GM06990 (cell line): ENCODE measurements around the gene PDLIM4.

Experiments
- DNase-seq: peaks from one replicate; pipeline ENCODE4 v3.0.0-alpha.2; 2011; ENCODE audit not compliant: insufficient read length; ENCODE audit errors: extremely low read depth
- H3K27me3 ChIP-seq: replicated peaks from 2 replicates; pipeline ENCODE4 v1.6.0; 2011; ENCODE audit warnings: low read length; ENCODE audit not compliant: control insufficient read depth, insufficient read depth
- H3K36me3 ChIP-seq: 2 replicates; pipeline ENCODE4 v1.5.1; 2011; ENCODE audit warnings: low read length; ENCODE audit not compliant: control insufficient read depth, insufficient read depth
- H3K4me3 ChIP-seq: replicated peaks from 2 replicates; pipeline ENCODE4 v1.5.1; 2011; ENCODE audit warnings: low read depth, mild to moderate bottlenecking, control low read depth, low read length
- CTCF ChIP-seq: IDR thresholded peaks from 2 replicates; pipeline ENCODE4 v1.5.1; 2011; ENCODE audit warnings: low read length, control low read depth, mild to moderate bottlenecking, inconsistent platforms; ENCODE audit not compliant: insufficient read depth, poor library complexity, severe bottlenecking

PDLIM4 gene

GRCh38 chr5:132303589-132303988 is 46.1 kb downstream of the PDLIM4 start:
- Histone ChIP-seq H3K4me3 (no peak overlapping the region), H3K27me3 (no peaks in the 10 kb centered on the region; the same call in none of the 2 replicates), H3K36me3 (no peaks in the 10 kb centered on the region)
- no peak for DNase-seq
- TF ChIP-seq CTCF, result no peak

- TF ChIP-seq CTCF, result no peak
- H3K27me3 ChIP-seq, result no peaks in the 10 kb centered on the region; the same call in 1 of the 2 replicates
- DNase-seq, result no peak
- H3K36me3 ChIP-seq, result no peaks in the 10 kb centered on the region
- no peak overlapping the region for H3K4me3 ChIP-seq
Observed at GRCh38 chr5:132305420-132305819, 47.9 kb downstream of the PDLIM4 start.

- Histone ChIP-seq H3K36me3 (no peaks in the 10 kb centered on the region), H3K27me3 (no peaks in the 10 kb centered on the region)
Observed at GRCh38 chr5:132308701-132309100, 51.2 kb downstream of the PDLIM4 start.

GRCh38 chr5:132309679-132310078 is 52.2 kb downstream of the PDLIM4 start:
- no peak for DNase-seq
- no peaks in the 10 kb centered on the region for H3K36me3 ChIP-seq
- no peak for TF ChIP-seq CTCF
- no peaks in the 10 kb centered on the region for H3K27me3 ChIP-seq
- no peak overlapping the region for H3K4me3 ChIP-seq

More at GRCh38 chr5:132308701-132309100, 51.2 kb downstream of the PDLIM4 start:
- DNase-seq, result no peak
- TF ChIP-seq CTCF, result no peak
- no peak overlapping the region for H3K4me3 ChIP-seq

GRCh38 chr5:132310141-132310834 is 52.8 kb downstream of the PDLIM4 start:
- TF ChIP-seq CTCF, result no peak
- no peak for DNase-seq
- H3K36me3 ChIP-seq, result no peaks in the 10 kb centered on the region
- no peaks in the 10 kb centered on the region for H3K27me3 ChIP-seq
- no peak overlapping the region for H3K4me3 ChIP-seq
